GM18498 (cell line): ENCODE measurements around the gene PALS1.
"Not testable (repeated sequence)": the region's sequence is repeated elsewhere in the genome, so short reads cannot be mapped to it uniquely, and the experiment has no call there.

Source experiments
- ATAC-seq: cut with Tn5 transposase; IDR thresholded peaks from one replicate; pipeline ENCODE4 v1.9.1; 2021; ENCODE audit warnings: mild to moderate bottlenecking, moderate library complexity; ENCODE audit not compliant: unreplicated experiment

PALS1 gene

GRCh38 chr14:67257906-67258305, 16.7 kb downstream of the PALS1 start:
- no peak for ATAC-seq

GRCh38 chr14:67260965-67261364, 19.7 kb downstream of the PALS1 start:
- ATAC-seq = no peak

GRCh38 chr14:67263499-67264149, 22.4 kb downstream of the PALS1 start:
- no peak for ATAC-seq

- ATAC-seq = no peak
These were observed 23.9 kb downstream of the PALS1 start for GRCh38 chr14:67265131-67265530.

- ATAC-seq = no peak
These were observed 26.5 kb downstream of the PALS1 start for GRCh38 chr14:67267576-67268328.

GRCh38 chr14:67268426-67269150, 27.4 kb downstream of the PALS1 start:
- ATAC-seq = no peak

- no peak for ATAC-seq
These were observed 28.2 kb downstream of the PALS1 start for GRCh38 chr14:67269298-67270060.

GRCh38 chr14:67270145-67270753, 29.0 kb downstream of the PALS1 start:
- no peak for ATAC-seq

- no peak for ATAC-seq
These were observed 29.7 kb downstream of the PALS1 start for GRCh38 chr14:67270933-67271332.

- not testable (repeated sequence) for ATAC-seq
These were observed 32.0 kb downstream of the PALS1 start for GRCh38 chr14:67273281-67273680.

GRCh38 chr14:67276131-67276530, 34.9 kb downstream of the PALS1 start:
- ATAC-seq = no peak

- ATAC-seq = no peak
These were observed 39.3 kb downstream of the PALS1 start for GRCh38 chr14:67280506-67280905.

- no peak for ATAC-seq
These were observed 44.7 kb downstream of the PALS1 start for GRCh38 chr14:67285876-67286452.
